HG02610 (cell line): ENCODE measurements around the gene TIMMDC1.
A peak's percentile ranks its signal among the peaks of the same experiment; 100 is the strongest.

Experiments
- ATAC-seq: cut with Tn5 transposase; IDR thresholded peaks from one replicate; pipeline ENCODE4 v1.9.1; 2021; ENCODE audit warnings: mild to moderate bottlenecking, moderate library complexity; ENCODE audit not compliant: unreplicated experiment

The TIMMDC1 gene

GRCh38 chr3:119498186-119499011, at the start of gene TIMMDC1:
TIMMDC1 (plus strand) TSS chr3:119498547; CDS start chr3:119498734, 187 bp downstream.
- peak; percentile 98 for ATAC-seq

- no peak for ATAC-seq
These were observed 44.5 kb upstream of the TIMMDC1 start for GRCh38 chr3:119453822-119454221.

DNA sequence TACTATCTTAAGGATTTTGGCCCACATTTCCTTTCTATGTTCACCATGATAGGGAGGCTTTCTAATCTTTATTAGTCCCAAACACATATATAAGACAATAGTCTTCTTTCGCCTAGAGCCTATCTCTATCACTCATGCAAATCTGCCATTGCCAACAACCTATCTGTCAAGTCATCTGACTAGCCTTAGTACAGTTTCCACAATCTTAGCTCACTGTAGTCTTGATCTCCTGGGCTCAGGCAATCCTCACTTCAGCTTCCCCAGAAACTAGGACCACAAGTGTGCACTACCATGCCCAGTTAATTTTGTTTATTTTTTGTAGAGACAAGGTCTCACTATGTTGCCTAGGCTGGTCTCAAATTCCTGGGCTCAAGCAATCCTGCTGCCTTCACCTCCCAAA, 41.9 kb upstream of the TIMMDC1 start:
- ATAC-seq: no peak

DNA sequence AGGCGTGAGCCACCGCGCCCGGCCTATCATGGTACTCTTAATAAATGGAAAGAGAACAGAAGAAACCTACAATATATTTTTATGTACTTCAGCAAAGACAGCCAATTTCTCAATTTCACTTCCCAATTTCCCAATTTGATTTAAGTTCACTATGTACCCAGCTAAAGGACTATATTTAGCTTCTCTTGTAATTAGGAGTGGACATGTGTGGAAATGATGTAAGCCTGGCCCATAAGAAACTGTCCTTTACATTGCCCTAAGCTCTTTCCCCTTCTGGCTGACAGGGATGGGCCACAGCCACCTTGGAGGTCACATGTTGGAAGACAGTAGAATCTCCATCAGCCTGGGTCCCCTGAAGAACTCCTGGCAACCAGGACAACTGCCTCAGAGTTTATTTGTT, 41.1 kb upstream of the TIMMDC1 start:
- ATAC-seq: no peak

DNA sequence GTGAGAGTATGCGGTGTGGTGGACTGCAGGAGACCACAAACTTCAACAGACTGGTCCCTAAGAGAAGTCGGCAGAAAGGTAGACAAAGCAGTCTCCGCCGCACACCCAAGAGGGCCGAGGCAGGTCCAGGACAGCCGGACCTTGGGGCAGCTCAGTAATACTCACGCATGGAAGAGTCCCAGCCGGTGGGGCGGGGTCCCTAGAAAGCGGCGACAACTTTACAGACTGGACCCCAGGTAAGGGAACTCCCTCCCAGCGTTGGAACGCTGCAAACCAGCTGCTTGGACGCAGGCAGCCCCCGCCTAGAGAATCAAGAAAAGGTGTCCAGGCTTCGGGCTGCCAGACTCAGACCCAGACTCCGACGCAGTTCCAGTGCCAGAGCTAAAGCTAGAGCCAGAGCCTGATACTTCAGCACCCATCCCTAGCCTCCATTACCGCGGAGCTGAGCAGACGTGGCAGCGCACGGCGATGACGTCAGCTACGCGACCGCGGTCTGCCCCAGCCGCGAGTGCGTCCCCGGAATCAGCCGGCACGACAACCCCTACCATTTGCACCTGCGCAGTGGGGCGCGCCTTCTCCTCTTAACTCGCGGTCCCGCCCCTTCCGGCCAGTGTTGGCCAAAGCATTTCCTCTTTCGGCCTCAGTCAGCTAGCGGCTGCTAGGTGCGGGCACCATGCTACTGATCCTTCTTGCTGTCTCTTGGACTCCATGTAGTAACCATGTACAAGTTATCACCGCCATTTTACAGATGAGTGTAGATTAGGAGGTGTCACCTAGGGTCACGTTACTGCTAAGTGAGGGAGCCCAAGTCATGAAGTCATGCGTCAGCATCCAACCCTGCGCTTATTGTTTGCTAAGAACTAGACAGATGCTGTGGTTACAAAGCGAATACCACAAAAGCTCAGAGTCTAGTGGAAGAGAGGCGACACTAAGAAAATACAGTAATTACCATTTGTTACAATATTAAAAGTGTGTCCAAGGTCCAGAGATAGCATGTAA, 34.9 kb upstream of the TIMMDC1 start, which contains the start of gene TMEM39A:
TMEM39A (minus strand) TSS at position 445 of the 999 bp plus-strand sequence. CDS start 1,541 bp downstream, outside the sequence.
- ATAC-seq: peak; percentile 90

DNA sequence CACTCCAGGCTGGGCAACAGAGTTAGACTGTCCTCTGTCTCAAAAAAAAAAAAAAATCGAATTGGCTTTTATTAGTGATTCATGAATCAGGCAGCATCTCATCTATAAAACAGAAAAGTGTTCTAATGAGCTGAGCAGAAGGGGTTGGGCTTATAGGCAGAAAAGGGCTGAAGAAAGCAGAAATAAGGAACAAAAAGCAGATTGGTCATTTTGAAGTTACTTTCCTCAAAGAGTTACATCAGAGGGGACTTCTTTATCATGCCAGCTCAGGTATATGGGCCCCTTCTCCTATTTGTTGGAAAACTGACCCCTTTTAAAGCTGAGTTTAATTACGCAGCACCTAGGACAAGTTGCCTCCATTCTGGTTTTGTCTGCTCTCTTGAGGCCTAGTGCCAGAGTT, 30.3 kb upstream of the TIMMDC1 start:
- ATAC-seq: no peak

- ATAC-seq: peak; percentile 14
These were observed 28.7 kb upstream of the TIMMDC1 start for GRCh38 chr3:119469418-119470189.

GRCh38 chr3:119470866-119471265, 27.5 kb upstream of the TIMMDC1 start:
- no peak for ATAC-seq

- ATAC-seq: no peak
These were observed 17.3 kb upstream of the TIMMDC1 start for GRCh38 chr3:119481079-119481478.

GRCh38 chr3:119483101-119483500, 15.2 kb upstream of the TIMMDC1 start:
- ATAC-seq: no peak

GRCh38 chr3:119485563-119485962, 12.8 kb upstream of the TIMMDC1 start:
- ATAC-seq: no peak

DNA sequence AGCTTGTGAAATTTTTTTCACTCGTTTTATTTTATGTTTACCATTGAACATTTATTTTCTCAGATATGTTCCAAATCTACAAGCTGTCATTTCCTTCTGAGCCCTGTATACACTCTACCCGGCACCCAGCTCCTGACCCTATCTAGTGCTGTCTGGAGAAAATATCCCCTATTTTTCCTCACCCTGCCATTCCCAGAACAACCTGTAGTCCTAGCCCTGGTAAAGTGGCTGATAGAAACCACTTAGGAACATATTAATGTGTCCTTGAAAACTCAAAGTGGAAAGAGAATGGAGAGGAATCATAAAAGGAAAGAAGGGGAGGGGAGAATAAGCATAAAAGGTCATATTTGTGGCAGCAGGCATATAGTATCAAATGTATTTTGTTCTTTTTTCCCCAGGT, 8.2 kb upstream of the TIMMDC1 start:
- ATAC-seq: no peak

GRCh38 chr3:119492128-119492527, 6.2 kb upstream of the TIMMDC1 start:
- ATAC-seq: no peak

GRCh38 chr3:119492810-119493209, 5.5 kb upstream of the TIMMDC1 start:
- no peak for ATAC-seq

DNA sequence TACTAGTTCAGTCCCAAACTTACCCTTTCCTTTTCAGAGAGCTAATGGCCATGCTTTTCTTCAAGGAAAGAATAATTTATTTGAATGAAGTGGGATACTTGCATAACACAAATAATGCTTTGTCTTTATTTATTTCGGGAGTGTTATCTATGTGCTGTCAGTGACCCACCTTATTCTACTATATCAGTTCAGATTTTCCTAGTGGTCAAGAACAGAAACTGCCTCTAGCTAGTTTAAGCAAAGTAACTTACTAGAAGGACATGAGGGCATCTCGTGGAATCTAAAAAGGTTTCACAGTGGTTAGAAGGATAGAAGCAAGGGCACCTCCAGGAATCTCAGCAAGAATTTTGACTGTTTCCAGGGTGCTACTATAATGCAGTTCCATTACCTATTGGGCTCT, 3.8 kb upstream of the TIMMDC1 start:
- no peak for ATAC-seq

- ATAC-seq: no peak
These were observed 544 bp upstream of the TIMMDC1 start for GRCh38 chr3:119497820-119498185.

DNA sequence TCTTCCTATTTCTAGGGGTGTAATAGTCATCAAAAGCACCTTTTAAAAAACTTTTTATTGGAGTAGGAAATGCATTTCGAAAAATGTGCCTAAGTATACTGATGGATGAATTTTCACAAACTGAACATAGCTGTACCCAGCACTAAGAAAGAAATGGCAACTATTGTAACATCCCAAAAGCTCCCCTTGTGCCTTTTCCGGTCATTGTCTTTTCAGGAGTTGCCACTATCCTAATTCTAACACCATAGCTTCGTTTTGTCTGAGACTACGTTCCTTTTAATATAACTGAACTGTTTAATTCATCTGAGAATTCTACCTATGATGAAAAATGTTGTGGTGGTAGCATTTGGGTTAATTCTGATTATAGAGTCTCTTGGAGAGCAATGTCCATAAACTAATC, 1.9 kb downstream of the TIMMDC1 start:
- no peak for ATAC-seq

DNA sequence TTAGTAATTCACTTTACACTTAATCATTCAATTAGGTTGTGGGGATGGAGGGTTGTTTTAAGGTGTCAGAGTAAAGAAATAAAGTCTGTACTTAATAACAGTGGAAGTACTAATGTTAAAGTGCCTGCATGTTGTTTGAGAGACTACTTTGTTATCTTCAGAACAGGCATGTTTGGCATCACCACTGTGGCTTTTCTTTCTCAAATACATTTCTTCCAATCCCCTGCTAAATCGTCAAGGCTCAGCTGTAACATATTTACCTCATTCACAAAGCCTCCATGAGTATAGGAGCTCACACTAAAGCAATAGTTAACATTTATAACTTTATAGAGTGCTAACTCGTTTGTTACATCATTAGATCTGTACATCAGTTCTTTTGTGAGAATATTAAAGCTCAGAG, 2.6 kb downstream of the TIMMDC1 start:
- ATAC-seq: no peak

DNA sequence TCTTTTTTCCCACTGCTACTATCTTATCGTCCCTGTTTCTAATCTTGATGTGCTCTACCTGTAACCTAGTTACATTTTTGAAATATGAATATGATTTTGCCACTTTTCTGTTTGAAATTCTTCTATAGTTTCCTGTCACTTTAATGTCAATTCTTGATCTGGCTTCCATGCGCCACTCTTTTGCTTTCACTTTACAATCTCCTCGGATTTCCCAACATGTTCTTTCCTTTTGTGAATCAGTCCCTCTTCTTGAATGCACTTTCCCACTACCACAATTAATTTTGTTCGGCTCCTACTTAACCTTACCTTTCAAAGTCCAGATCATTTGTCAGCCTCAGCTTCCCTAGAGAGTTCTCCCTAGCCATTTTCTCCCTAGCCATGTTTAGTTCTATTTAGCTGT, 8.3 kb downstream of the TIMMDC1 start:
- ATAC-seq: no peak

- ATAC-seq: no peak
These were observed 9.1 kb downstream of the TIMMDC1 start for GRCh38 chr3:119507404-119507803.
